ENCODE results near the gene RBBP8NL.

Gene RBBP8NL, protein sequence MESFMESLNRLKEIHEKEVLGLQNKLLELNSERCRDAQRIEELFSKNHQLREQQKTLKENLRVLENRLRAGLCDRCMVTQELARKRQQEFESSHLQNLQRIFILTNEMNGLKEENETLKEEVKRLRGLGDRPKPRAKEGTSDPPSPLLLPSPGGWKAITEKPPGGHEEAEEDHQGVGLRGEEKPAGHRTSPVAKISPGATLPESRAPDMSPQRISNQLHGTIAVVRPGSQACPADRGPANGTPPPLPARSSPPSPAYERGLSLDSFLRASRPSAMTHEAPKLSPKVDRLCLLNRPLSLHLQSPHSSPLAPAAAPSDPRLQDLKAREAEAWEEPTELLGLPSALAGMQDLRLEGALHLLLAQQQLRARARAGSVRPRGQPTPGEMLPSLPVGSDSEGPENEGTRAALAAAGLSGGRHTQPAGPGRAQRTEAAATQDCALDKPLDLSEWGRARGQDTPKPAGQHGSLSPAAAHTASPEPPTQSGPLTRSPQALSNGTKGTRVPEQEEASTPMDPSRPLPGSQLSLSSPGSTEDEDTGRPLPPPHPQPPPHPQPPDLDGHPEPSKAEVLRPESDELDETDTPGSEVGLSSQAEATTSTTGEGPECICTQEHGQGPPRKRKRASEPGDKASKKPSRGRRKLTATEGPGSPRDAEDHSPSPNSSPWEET

DNA sequence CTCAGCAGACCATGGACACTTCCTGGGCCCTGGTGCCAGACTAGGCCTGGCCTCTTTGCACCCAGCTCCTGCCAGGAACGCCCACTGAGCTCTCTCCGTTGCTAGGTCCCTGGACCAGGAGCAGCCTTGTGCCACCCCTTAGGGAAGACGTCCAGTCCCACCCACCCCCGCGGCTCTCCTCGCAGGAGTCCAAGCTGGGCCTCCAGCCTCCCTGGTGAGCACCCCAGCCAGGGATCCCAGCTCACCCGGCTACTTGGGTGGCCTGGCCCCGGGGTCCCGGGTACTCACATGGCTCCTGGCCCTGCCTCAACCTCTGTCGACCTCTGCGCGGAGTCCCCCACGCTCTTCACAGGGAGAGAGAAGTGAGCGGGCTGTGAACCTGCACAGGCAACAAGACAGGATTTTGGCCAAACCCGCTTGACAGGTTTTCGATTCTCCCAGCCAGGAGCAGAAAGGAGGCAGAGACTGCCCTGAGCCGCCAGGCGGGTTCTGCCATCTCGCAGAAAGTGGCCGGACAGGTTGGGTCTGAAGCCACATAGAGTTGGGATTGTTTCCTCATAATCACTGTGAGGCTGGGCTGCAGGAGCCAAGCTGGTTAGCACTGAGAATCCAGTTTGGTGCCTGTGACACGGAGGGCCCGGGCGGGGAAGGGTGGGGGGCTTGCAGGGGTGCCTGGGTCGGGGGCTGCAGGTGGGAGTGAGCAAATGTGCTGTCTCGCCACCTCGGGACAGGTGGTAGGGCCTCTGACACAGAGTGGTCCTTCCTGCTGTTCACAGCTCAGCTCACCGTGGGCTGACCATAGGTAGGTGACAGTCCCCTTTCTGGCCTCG, at the start of gene RBBP8NL:
Gene RBBP8NL, minus strand, starts transcription at position 368 of the 830 bp plus-strand sequence. CDS start 7,892 bp downstream, outside the sequence.
- DNase-seq (ENCODE audit: low read depth) = no peak

DNA sequence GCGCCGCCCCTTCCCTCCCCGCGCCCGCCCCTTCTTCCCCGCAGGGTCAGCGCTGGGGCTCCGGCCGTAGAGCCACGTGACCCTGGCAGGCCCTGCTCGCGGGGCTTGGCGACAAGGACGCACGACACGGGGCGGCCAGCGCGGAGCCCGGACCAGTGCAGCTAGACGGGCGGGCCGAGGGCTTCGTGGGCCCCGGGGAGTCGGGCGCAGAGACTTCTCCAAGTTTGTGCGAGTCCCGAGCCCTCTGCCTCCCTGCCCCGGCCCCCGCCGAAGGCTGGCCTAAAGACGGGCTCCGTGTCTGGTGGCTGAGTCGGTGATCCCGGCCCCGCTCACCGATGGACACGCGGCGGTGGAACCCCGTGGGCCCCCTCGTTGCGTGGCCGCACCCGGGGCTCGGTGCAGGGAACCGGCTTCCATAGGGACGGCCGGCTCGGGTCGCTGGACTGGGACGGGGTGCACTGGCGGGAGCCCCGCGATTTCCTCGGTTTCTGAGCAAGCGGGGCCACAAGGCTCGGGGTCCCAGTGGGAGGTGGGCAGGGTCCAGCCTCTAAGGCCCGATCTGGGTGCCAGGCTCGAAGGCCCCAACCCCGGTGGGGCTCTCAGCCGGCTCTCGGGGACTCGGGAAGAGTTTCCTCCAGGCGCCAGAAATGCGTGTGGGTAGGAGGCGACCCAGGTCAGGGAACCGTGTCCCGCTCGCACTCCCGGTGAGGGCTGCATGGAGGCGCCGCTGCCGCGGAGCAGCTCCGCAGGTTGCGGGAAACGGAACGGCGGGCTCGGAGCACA, 48.9 kb upstream of the RBBP8NL start:
- no peak for DNase-seq (ENCODE audit: low read depth)

DNA sequence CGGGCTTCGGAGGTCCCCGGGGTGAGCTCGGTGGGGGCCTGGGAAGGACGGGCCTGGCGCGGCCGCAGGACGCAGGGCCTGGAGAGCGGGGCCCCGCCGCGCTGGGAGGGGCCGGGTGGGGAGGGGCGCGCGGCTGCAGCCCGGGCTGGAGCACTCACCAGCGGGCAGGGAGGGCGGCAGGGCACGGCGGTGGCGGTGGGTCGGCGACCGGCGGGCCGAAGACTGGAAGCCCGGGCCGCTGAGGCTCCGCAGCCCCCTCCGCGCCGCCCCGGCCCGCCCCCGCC, 48.4 kb upstream of the RBBP8NL start, which contains the start of gene GATA5:
Gene GATA5, minus strand, starts transcription at position 224 of the 284 bp plus-strand sequence. CDS start 474 bp downstream, outside the sequence.
- no peak for DNase-seq (ENCODE audit: low read depth)

GRCh38 chr20:62475027-62475771, 47.9 kb upstream of the RBBP8NL start:
- no peak for DNase-seq (ENCODE audit: low read depth)

GRCh38 chr20:62474604-62475026, 47.3 kb upstream of the RBBP8NL start:
- DNase-seq (ENCODE audit: low read depth) = no peak

DNA sequence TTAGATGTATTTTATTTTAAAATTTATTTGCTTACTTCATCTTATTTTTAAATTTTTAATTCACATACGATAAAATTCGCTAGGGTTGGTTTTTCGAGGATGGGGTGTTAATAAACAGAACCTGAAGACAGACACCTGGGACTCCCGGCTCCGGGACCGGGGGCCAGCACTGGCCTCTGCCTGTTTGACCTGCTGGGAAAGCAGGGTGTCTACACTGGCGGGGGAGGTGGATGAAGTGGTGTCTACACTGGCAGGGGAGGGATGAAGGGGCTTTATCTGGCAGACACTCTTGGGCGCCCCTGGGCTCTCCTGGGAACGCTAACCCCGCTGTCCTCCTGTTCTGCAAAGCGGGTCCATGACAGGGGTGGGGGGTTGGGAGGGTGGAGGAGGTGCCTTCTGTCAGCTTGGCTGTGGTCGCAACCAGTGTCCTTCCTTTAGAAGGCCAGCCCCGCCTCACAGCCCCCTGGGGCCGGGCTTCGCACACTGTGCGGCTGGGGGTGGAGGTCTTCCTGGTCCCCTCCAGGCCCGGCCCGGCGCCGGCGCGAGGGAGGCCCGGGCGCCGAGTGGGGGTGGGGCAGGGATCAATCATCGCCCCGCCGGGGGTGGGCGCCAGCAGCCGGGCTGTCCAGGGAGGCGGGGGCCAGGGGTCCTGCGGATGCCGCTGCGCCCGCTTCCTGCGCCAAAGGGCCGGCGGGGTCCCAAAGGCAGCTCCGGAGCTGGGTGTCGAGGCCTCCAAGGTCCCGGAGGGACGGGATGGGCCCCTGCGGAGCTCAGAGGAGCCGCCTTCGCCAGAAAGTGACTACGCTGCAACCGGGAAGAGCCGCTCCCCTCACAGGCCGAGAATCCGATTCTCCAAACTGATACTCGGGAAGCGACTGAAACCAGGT, 46.6 kb upstream of the RBBP8NL start:
- no peak for DNase-seq (ENCODE audit: low read depth)

- DNase-seq (ENCODE audit: low read depth) = no peak
These were observed 45.7 kb upstream of the RBBP8NL start for GRCh38 chr20:62472941-62473585.

DNA sequence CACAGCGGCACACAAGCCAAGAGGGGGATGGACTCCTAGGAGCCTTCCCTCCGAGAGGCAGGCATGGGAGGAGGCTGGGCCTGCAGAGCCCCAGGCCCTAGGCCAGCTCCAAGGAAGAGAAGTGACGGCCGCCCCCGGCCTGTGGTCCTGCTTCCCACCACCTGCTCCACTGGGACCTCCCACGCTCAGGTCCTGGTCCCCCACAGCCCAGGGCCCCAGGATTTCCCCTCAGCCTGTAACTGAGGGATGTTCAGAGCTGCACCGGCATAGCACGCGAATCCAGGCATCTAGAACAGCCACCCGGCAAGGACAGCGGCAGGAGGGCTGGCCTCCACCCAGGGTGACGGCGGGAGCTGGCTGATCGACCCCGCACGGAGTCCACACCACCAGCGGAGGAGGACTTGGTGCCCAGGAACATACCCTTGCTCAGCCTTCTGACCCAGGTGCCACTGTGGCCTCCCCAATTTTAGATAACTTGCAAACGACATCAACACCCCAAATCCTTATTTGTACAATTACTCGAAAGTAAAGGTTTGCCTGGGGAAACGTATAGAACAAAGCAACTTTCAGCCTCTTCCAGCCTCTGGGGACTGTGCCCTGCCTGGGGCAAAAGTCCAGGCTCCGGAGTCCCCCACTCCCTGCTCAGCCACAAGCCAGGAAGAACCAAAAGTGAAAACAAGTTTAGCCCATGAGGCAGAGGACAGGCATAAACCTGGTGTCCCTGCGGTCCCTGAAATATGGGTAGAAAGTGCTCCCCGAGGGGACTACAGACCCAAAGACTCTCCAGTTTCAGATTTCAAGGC, 45.0 kb upstream of the RBBP8NL start:
- DNase-seq (ENCODE audit: low read depth) = no peak

DNA sequence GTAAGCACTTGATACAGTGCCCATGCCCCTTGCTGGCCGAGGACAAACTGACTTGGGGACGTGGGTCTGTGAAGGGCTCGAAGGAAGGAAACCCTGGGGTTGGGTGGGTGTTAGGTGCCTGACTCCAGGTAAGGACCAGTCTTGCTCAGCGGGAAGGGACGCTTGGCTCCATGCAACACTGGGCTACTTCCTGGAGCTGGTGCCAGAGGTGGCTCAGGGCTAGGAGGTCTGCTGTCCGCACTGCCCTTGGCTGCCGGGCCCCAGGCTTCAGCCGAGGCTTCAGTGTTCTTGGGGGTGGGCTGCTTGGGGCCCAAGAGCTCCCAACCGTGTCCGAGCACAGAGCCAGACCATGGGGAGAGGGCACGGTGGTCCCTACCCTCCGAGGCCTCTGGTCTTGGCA, 43.1 kb upstream of the RBBP8NL start:
- no peak for DNase-seq (ENCODE audit: low read depth)

- DNase-seq (ENCODE audit: low read depth) = no peak
These were observed 42.7 kb upstream of the RBBP8NL start for GRCh38 chr20:62470001-62470400.

DNA sequence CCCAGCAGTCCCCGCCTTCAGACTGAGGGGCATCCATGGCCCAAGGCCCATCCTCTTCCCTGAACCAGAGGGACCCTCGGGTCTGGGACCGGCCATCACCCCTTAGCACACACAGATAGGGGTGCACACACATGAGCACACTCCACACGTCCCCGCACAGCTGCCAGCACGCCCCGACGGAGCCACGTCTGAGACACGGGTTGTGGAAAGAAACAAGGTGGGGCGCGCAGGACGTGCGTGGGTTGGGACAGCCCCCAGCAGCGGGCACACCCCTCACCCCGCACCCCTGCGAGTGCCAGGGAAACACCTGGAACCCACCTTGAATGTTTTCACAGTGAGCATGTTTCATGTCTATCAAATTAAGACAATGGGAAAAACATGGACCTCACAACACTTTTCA, 42.0 kb upstream of the RBBP8NL start:
- DNase-seq (ENCODE audit: low read depth) = no peak

GRCh38 chr20:62466806-62467537, 39.6 kb upstream of the RBBP8NL start:
- DNase-seq (ENCODE audit: low read depth) = no peak

- no peak for DNase-seq (ENCODE audit: low read depth)
These were observed 38.9 kb upstream of the RBBP8NL start for GRCh38 chr20:62466072-62466760.

DNA sequence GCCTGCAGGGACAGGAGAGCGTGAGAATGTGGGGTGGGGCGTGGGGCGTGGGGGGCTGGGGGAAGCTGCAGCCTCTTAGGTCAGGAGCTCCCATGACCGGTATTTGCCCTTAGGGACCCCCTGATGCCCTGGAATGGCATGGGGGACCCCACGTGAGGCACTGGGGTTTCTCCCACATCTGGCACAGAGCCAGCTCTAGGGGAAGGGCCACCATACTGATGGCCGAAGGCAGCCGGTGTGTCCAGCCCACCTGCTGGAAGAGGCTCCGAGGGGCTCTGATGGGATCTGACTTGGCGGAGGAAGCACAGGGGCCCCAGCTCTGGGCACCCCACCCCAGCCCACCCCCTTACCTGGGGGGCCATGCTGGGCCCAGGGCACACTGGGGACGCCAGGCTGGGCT, 37.7 kb upstream of the RBBP8NL start:
- DNase-seq (ENCODE audit: low read depth) = no peak

GRCh38 chr20:62464425-62464770, 37.1 kb upstream of the RBBP8NL start:
- DNase-seq (ENCODE audit: low read depth) = no peak

GRCh38 chr20:62463651-62464424, 36.5 kb upstream of the RBBP8NL start:
- DNase-seq (ENCODE audit: low read depth) = no peak
